ENCODE data around the gene DNAH10.

DNA sequence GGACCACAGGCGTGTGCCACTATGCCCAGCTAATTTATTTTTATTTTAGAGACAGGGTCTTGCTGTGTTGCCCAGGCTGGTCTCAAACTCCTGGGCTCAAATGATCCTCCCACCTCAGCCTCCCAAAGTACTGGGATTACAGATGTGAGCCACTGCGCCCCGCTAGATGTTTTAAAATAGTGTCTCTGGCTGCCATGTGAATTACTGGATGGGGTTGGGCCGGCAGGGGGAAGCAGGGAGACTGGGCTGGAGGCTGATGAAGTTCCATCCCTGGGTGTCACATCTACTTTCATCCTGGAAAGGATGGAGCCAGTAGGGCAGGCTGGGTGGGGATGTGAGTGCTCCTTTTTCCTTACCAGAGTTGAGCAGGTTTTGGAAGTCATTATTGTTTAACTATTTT is 46.1 kb downstream of the DNAH10 start:
- TF ChIP-seq SP1 (CRISPR knock-in tag; conservative IDR thresholded peaks at IDR 0.05), result no peak
- no peak; the same call in 1 of the 2 replicates for TF ChIP-seq CTCF (IDR thresholded peaks at IDR 0.05)
- TF ChIP-seq ZNF121 (CRISPR knock-in tag; IDR thresholded peaks at IDR 0.05), result no peak
- TF ChIP-seq HMGXB4 (CRISPR knock-in tag; IDR thresholded peaks at IDR 0.05), result no peak
